Nephron progenitor cell (in vitro differentiated cells): ENCODE results near the gene NAA25.
"Not testable (repeated sequence)": the region's sequence is repeated elsewhere in the genome, so short reads cannot be mapped to it uniquely, and the experiment has no call there.

Source experiments
- DNase-seq: peaks from one replicate; pipeline ENCODE4 v3.0.0; 2021
- H3K27ac Mint-ChIP-seq: 2 replicates; pipeline ENCODE4 v1.8.0; 2021; ENCODE audit warnings: mild to moderate bottlenecking, moderate library complexity, mixed read lengths
- H3K27me3 Mint-ChIP-seq: 2 replicates; pipeline ENCODE4 v1.8.0; 2021; ENCODE audit warnings: mild to moderate bottlenecking, low read depth, mixed read lengths; ENCODE audit not compliant: poor library complexity
- H3K36me3 Mint-ChIP-seq: 2 replicates; pipeline ENCODE4 v1.8.0; 2021; ENCODE audit warnings: low read depth, mixed read lengths
- H3K4me1 Mint-ChIP-seq: 2 replicates; pipeline ENCODE4 v1.8.0; 2021; ENCODE audit warnings: mixed read lengths
- H3K4me3 Mint-ChIP-seq: 2 replicates; pipeline ENCODE4 v1.8.0; 2021; ENCODE audit warnings: mild to moderate bottlenecking, moderate library complexity, mixed read lengths
- H3K9me3 Mint-ChIP-seq: 2 replicates; pipeline ENCODE4 v1.8.0; 2021; ENCODE audit warnings: mild to moderate bottlenecking, moderate library complexity, mixed read lengths
- CTCF ChIP-seq: fragments of 200-600 bp; sonication (generic); IDR thresholded peaks from 2 replicates; pipeline ENCODE4 v1.5.0; 2021; ENCODE audit warnings: antibody characterized with exemption

NAA25 gene

GRCh38 chr12:112103758-112104503, 4.7 kb downstream of the NAA25 start:
- DNase-seq, result no peak
- peaks cover 49% of the 10 kb centered on the region for H3K36me3 Mint-ChIP-seq
- H3K4me1 Mint-ChIP-seq, result peaks cover 42% of the 10 kb centered on the region
- H3K27ac Mint-ChIP-seq, result no peak overlapping the region
- TF ChIP-seq CTCF, result no peak
- H3K9me3 Mint-ChIP-seq, result no peaks in the 10 kb centered on the region
- no peak overlapping the region for H3K4me3 Mint-ChIP-seq
- H3K27me3 Mint-ChIP-seq, result no peaks in the 10 kb centered on the region

DNA sequence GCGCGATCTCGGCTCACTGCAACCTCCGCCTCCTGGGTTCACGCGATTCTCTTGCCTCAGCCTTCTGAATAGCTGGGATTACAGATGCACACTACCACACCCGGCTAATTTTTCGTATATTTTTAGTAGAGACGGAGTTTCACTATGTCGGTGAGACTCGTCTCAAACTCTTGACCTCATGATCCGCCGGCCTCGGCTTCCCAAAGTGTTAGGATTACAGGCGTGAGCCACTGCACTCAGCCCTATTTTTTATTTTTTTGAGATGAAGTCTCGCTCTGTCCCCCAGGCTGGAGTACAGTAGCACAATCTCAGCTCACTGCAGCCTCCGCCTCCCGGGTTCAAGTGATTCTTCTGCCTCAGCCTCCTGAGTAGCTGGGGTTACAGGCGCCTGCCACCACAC, 5.8 kb downstream of the NAA25 start:
- peaks cover 61% of the 10 kb centered on the region for H3K36me3 Mint-ChIP-seq
- not testable (repeated sequence) for H3K4me3 Mint-ChIP-seq, H3K9me3 Mint-ChIP-seq, DNase-seq, H3K27me3 Mint-ChIP-seq, H3K27ac Mint-ChIP-seq
- peaks cover 35% of the 10 kb centered on the region for H3K4me1 Mint-ChIP-seq

DNA sequence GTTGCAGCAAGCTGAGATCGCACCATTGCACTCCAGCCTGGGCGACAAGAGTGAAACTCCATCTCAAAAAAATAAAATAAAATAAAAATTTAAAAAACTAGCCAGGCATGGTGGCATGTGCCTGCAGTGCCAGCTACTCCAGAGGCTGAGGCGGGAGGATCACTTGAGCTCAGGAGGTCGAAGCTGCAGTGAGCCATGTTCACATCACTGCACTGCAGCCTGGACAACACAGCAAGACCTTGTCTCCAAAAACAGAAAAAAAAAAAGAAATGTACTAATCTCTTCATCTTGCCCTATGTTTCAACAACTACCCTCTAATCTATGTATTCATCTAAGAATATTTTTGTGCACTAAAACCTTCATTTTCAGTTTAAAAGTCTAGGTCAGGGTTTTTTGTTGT, 6.5 kb downstream of the NAA25 start:
- Mint-ChIP-seq H3K4me3 (no peak overlapping the region), H3K9me3 (no peaks in the 10 kb centered on the region), H3K4me1 (peaks cover 29% of the 10 kb centered on the region), H3K27ac (no peak overlapping the region), H3K36me3 (peaks cover 67% of the 10 kb centered on the region), H3K27me3 (no peaks in the 10 kb centered on the region)
- no peak for DNase-seq
- TF ChIP-seq CTCF, result no peak

DNA sequence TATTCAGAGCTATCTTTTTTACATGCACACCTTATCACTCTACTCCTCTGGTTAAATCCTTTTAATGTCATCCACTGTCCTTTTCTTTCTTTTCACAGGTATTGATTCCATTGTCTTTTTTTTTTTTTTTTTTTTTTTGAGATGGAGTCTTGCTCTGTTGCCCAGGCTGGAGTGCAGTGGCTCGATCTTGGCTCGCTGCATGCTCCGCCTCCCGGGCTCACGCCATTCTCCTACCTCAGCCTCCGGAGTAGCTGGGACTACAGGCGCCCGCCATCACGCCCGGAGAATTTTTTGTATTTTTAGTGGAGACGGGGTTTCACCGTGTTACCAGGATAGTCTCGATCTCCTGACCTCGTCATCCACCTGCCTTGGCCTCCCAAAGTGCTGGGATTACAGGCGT, 8.1 kb downstream of the NAA25 start:
- Mint-ChIP-seq H3K4me1 (peaks cover 13% of the 10 kb centered on the region), H3K36me3 (peaks cover 75% of the 10 kb centered on the region)
- not testable (repeated sequence) for H3K9me3 Mint-ChIP-seq, H3K27me3 Mint-ChIP-seq, H3K4me3 Mint-ChIP-seq, DNase-seq, H3K27ac Mint-ChIP-seq

DNA sequence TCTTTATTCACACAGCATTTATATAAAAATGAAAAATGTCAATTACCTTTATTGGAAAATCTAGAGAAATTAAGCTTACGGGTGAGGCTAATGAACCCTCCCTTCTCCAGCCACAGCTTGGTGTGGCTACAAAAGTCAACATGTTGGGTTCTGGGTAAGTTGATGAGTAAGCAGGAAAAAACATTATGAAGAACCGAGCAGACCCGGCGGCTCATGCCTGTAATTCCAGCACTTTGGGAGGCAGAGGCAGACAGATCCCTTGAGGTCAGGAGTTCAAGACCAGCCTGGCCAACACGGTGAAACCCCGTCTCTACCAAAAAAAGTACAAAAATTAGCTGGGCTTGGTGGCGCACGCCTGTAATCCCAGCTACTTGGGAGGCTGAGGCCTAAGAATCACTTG, 10.9 kb downstream of the NAA25 start:
- TF ChIP-seq CTCF, result no peak
- Mint-ChIP-seq H3K4me3 (no peak overlapping the region), H3K36me3 (peaks cover 78% of the 10 kb centered on the region), H3K27ac (peak overlapping the region; percentile 79), H3K27me3 (no peaks in the 10 kb centered on the region), H3K9me3 (no peaks in the 10 kb centered on the region), H3K4me1 (no peaks in the 10 kb centered on the region)
- no peak for DNase-seq

DNA sequence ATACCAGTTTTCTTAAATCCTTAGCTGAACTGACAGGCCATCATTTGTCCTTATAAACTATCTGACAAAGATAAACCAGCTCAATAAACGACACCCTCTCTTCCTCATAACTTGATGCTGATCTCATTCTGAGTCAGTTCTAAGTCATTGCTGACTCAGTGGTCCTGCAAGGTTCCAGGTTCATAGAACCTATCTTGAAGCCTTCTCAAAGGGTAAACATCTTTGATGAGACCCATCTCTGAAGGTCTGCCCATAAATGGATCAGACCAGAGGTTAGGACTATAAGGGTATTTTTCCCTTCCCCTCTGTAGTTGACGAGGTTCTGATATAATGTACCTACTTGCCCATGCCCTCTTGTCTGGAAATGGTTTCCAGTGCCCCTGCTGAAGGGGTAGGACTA, 11.9 kb downstream of the NAA25 start:
- H3K36me3 Mint-ChIP-seq, result peaks cover 73% of the 10 kb centered on the region

More for the DNA sequence above, 11.9 kb downstream of the NAA25 start:
- H3K27me3 Mint-ChIP-seq, result peaks cover 2% of the 10 kb centered on the region
- no peaks in the 10 kb centered on the region for H3K4me1 Mint-ChIP-seq
- no peak for TF ChIP-seq CTCF
- H3K9me3 Mint-ChIP-seq, result no peaks in the 10 kb centered on the region
- H3K27ac Mint-ChIP-seq, result peak overlapping the region; percentile 57
- H3K4me3 Mint-ChIP-seq, result no peak overlapping the region
- no peak for DNase-seq
